ENCODE data around the gene ZDHHC5.
"Not testable (repeated sequence)": the region's sequence is repeated elsewhere in the genome, so short reads cannot be mapped to it uniquely, and the experiment has no call there.

Gene ZDHHC5

GRCh38 chr11:57668434-57668782, 494 bp downstream of the ZDHHC5 start:
- peak; percentile 51 for DNase-seq

GRCh38 chr11:57674251-57674650, 6.3 kb downstream of the ZDHHC5 start:
- no peak for DNase-seq

- no peak for DNase-seq
These were observed 7.4 kb downstream of the ZDHHC5 start for GRCh38 chr11:57675176-57675941.

- no peak for DNase-seq
These were observed 11.5 kb downstream of the ZDHHC5 start for GRCh38 chr11:57679396-57679795.

- no peak for DNase-seq
These were observed 12.6 kb downstream of the ZDHHC5 start for GRCh38 chr11:57680552-57680874.

- DNase-seq = no peak
These were observed 13.3 kb downstream of the ZDHHC5 start for GRCh38 chr11:57681168-57681567.

GRCh38 chr11:57690474-57690873, 22.6 kb downstream of the ZDHHC5 start:
- DNase-seq = not testable (repeated sequence)

- no peak for DNase-seq
These were observed 31.0 kb downstream of the ZDHHC5 start for GRCh38 chr11:57698843-57699365.

GRCh38 chr11:57699813-57700212, 31.9 kb downstream of the ZDHHC5 start:
- DNase-seq = no peak

GRCh38 chr11:57700425-57700824, 32.5 kb downstream of the ZDHHC5 start:
- no peak for DNase-seq

- DNase-seq = no peak
These were observed 35.4 kb downstream of the ZDHHC5 start for GRCh38 chr11:57703341-57703740.

GRCh38 chr11:57704932-57705331, 37.0 kb downstream of the ZDHHC5 start:
- DNase-seq = no peak

- not testable (repeated sequence) for DNase-seq
These were observed 37.5 kb downstream of the ZDHHC5 start for GRCh38 chr11:57705432-57705831.

- no peak for DNase-seq
These were observed 42.0 kb downstream of the ZDHHC5 start for GRCh38 chr11:57709802-57710367.

- peak; percentile 97 for DNase-seq
These were observed 43.7 kb downstream of the ZDHHC5 start, which contains the start of gene MED19 for GRCh38 chr11:57711414-57712255. Gene MED19 (minus strand): TSS chr11:57712215. CDS start chr11:57712179, 36 bp downstream.

- peak; percentile 99 for DNase-seq
These were observed 44.6 kb downstream of the ZDHHC5 start, which contains the start of gene TMX2 for GRCh38 chr11:57712256-57713150. Gene TMX2 (plus strand): TSS chr11:57712593. CDS start chr11:57712619, 26 bp downstream.

- no peak for DNase-seq
These were observed 45.9 kb downstream of the ZDHHC5 start for GRCh38 chr11:57713835-57714234.

GRCh38 chr11:57716726-57717125, 48.8 kb downstream of the ZDHHC5 start:
- DNase-seq = not testable (repeated sequence)

GRCh38 chr11:57727185-57727584, 59.3 kb downstream of the ZDHHC5 start:
- DNase-seq = no peak

- no peak for DNase-seq
These were observed 60.9 kb downstream of the ZDHHC5 start for GRCh38 chr11:57728829-57729228.

GRCh38 chr11:57729479-57729878, 61.6 kb downstream of the ZDHHC5 start:
- no peak for DNase-seq

- DNase-seq = no peak
These were observed 64.7 kb downstream of the ZDHHC5 start for GRCh38 chr11:57732661-57733060.
